B cell (primary cell): ENCODE measurements around the gene RGPD6.
"Not testable (repeated sequence)": the region's sequence is repeated elsewhere in the genome, so short reads cannot be mapped to it uniquely, and the experiment has no call there.

Experiments used
- CTCF ChIP-seq: fragments of 200-600 bp; IDR thresholded peaks from one replicate; pipeline ENCODE4 v1.8.0; 2022; ENCODE audit warnings: antibody characterized with exemption, mild to moderate bottlenecking
- EZH2 ChIP-seq: IDR thresholded peaks from 2 replicates; pipeline ENCODE4 v1.6.1; 2012; ENCODE audit warnings: borderline replicate concordance, low read depth, mild to moderate bottlenecking, moderate library complexity, low read length; ENCODE audit not compliant: insufficient read depth, poor library complexity, severe bottlenecking

- not testable (repeated sequence) for TF ChIP-seq CTCF, EZH2
These were observed 88.0 kb downstream of the RGPD6 start for GRCh38 chr2:110488991-110489390.
